ENCODE results near the gene ARHGEF37. TPM values are rescaled to one million over a fixed set of nuclear protein-coding genes. Genes with fewer than 3 reads are reported as not detected.
A peak's percentile ranks its signal among the peaks of the same experiment; 100 is the strongest.
"Not testable (repeated sequence)": the region's sequence is repeated elsewhere in the genome, so short reads cannot be mapped to it uniquely, and the experiment has no call there.

The ARHGEF37 gene
- polyA plus RNA-seq (2013, experiment 1 of 2; ENCODE audit: insufficient read length), result 0.71 TPM
- 0.73 TPM for polyA plus RNA-seq (2013, experiment 2 of 2; ENCODE audit: insufficient read length)

- peak; percentile 49 for DNase-seq
Observed at GRCh38 chr5:149581192-149581861, at the start of gene ARHGEF37. Gene ARHGEF37, plus strand, starts transcription at chr5:149581498. Its CDS starts 16,272 bp downstream, at chr5:149597770.

GRCh38 chr5:149532413-149532812, 48.9 kb upstream of the ARHGEF37 start:
- no peak for DNase-seq

GRCh38 chr5:149535787-149536186, 45.5 kb upstream of the ARHGEF37 start:
- DNase-seq, result not testable (repeated sequence)

GRCh38 chr5:149537374-149537975, 43.8 kb upstream of the ARHGEF37 start:
- DNase-seq, result no peak

GRCh38 chr5:149540089-149540488, 41.2 kb upstream of the ARHGEF37 start:
- no peak for DNase-seq

- no peak for DNase-seq
Observed at GRCh38 chr5:149541893-149542292, 39.4 kb upstream of the ARHGEF37 start.

- no peak for DNase-seq
Observed at GRCh38 chr5:149543361-149544027, 37.8 kb upstream of the ARHGEF37 start.

- no peak for DNase-seq
Observed at GRCh38 chr5:149544028-149544420, 37.3 kb upstream of the ARHGEF37 start.

GRCh38 chr5:149545327-149545726, 36.0 kb upstream of the ARHGEF37 start:
- no peak for DNase-seq

- no peak for DNase-seq
Observed at GRCh38 chr5:149546974-149547373, 34.3 kb upstream of the ARHGEF37 start.

GRCh38 chr5:149549461-149550267, 31.6 kb upstream of the ARHGEF37 start:
- DNase-seq, result peak; percentile 49

GRCh38 chr5:149550268-149550583, 31.1 kb upstream of the ARHGEF37 start:
- peak; percentile 53 for DNase-seq

- DNase-seq, result no peak
Observed at GRCh38 chr5:149550594-149551226, 30.6 kb upstream of the ARHGEF37 start.

- peak; percentile 98 for DNase-seq
Observed at GRCh38 chr5:149551227-149552037, 29.9 kb upstream of the ARHGEF37 start, which contains the start of gene CSNK1A1. Gene CSNK1A1, minus strand, starts transcription at chr5:149551439. Its CDS starts 475 bp downstream, at chr5:149550964.

- DNase-seq, result no peak
Observed at GRCh38 chr5:149552038-149552494, 29.2 kb upstream of the ARHGEF37 start.

- peak; percentile 48 for DNase-seq
Observed at GRCh38 chr5:149552553-149553160, 28.6 kb upstream of the ARHGEF37 start.

- DNase-seq, result peak; percentile 70
Observed at GRCh38 chr5:149559706-149560105, 21.6 kb upstream of the ARHGEF37 start.

- DNase-seq, result peak; percentile 96
Observed at GRCh38 chr5:149561848-149562247, 19.4 kb upstream of the ARHGEF37 start.

GRCh38 chr5:149563466-149563865, 17.8 kb upstream of the ARHGEF37 start:
- DNase-seq, result peak; percentile 63

- peak; percentile 87 for DNase-seq
Observed at GRCh38 chr5:149564542-149565140, 16.7 kb upstream of the ARHGEF37 start.

Measured in fibroblast of skin of scalp (primary cell).